ENCODE results near the gene FOSB.

GRCh38 chr19:45483033-45483432 lies 15.2 kb downstream of the FOSB start:
- no peak for TF ChIP-seq POLR2A (IDR thresholded peaks at IDR 0.05; ENCODE audit: low read length)
- no peak for TF ChIP-seq GATA1 (IDR thresholded peaks at IDR 0.05; ENCODE audit: low read depth, low read length)
